HepG2 (cell line): ENCODE results near the gene SAAL1. TPM values are rescaled to one million over a fixed set of nuclear protein-coding genes. Genes with fewer than 3 reads are reported as not detected.
A peak's percentile ranks its signal among the peaks of the same experiment; 100 is the strongest.

ENCODE experiments used
- ATAC-seq: fragments of 200-7000 bp; cut with Tn5 transposase; 3 replicates; pipeline ENCODE4 v1.9.1; 2020; ENCODE audit warnings: mild to moderate bottlenecking, moderate library complexity
- BruUV-seq: library from RNA; stranded (reverse); fragments of 400-500 nt; replicated peaks from 2 replicates; lab custom pipeline; 2021; lab: Mats Ljungman, UMichigan
- CTCF ChIA-PET: fragments of 300-600 bp; formaldehyde crosslinking; extraction: SDS; loops from one replicate; lab custom pipeline; 2021; ENCODE audit warnings: low total read pairs, inconsistent platforms, low intra/inter-chr PET ratio; lab: Yijun Ruan, JAX
- POLR2A ChIA-PET: fragments of 350-600 bp; sonication (Branson Sonifier 250); formaldehyde crosslinking; loops from one replicate; lab custom pipeline; 2020; ENCODE audit warnings: antibody characterized with exemption, inconsistent platforms; lab: Yijun Ruan, JAX
- DNase-seq: peaks from one replicate; pipeline ENCODE4 v3.0.0-alpha.2; 2015; ENCODE audit warnings: low spot score
- FAIRE-seq: peaks from 3 replicates; lab custom pipeline; 2011; peaks lifted over from hg19 to GRCh38; lab: Jason Lieb, UNC
- H2AFZ ChIP-seq: one replicate; pipeline ENCODE4 v1.6.1; 2011; ENCODE audit warnings: low read length, inconsistent platforms
- H3K27ac ChIP-seq: fragments of 300-600 bp; 3 replicates; pipeline ENCODE4 v1.8.0; 2011; ENCODE audit warnings: mixed run types, mild to moderate bottlenecking, mixed read lengths, low read length, inconsistent platforms; ENCODE audit not compliant: insufficient read depth; ENCODE audit errors: extremely low read length
- H3K27me3 ChIP-seq, 2 experiments: fragments of 200-600 bp in 1 of 2; 2 replicates in 1 of 2; 3 replicates in 1 of 2; pipeline versions ENCODE4 v1.6.0 to v1.8.0; 2011; ENCODE audit warnings: low read length in 2 of 2, mild to moderate bottlenecking in 2 of 2, moderate library complexity in 2 of 2, inconsistent platforms in 1 of 2; ENCODE audit not compliant: insufficient read depth in 2 of 2, control insufficient read depth in 1 of 2
- H3K36me3 ChIP-seq, 2 experiments: fragments of 200-600 bp in 1 of 2; replicated peaks in 1 of 2; 2 replicates in 1 of 2; 3 replicates in 1 of 2; pipeline versions ENCODE4 v1.5.1 to v1.8.0; 2011; ENCODE audit warnings: low read length in 2 of 2, inconsistent platforms in 1 of 2; ENCODE audit not compliant: insufficient read depth in 2 of 2, control insufficient read depth in 1 of 2
- H3K4me1 ChIP-seq: 2 replicates; pipeline ENCODE4 v1.5.1; 2012; ENCODE audit warnings: low read length, inconsistent platforms; ENCODE audit not compliant: insufficient read depth
- H3K4me2 ChIP-seq: 2 replicates; pipeline ENCODE4 v1.6.0; 2011; ENCODE audit warnings: low read depth, low read length, inconsistent platforms
- H3K4me3 ChIP-seq, 3 experiments: fragments of 200-600 bp in 1 of 3; sonication (generic), shearing (Covaris generic) in 1 of 3; replicated peaks in 1 of 3; 2 replicates each; pipeline ENCODE4 v1.5.1; 2011 to 2016; ENCODE audit warnings: low read length in 3 of 3, inconsistent platforms in 2 of 3, low read depth in 2 of 3, mild to moderate bottlenecking in 2 of 3, control low read depth in 1 of 3, mixed read lengths in 1 of 3; ENCODE audit not compliant: insufficient read depth in 1 of 3
- H3K79me2 ChIP-seq: one replicate; pipeline ENCODE4 v1.6.1; 2011; ENCODE audit warnings: low read length, inconsistent platforms; ENCODE audit not compliant: insufficient read depth
- H3K9ac ChIP-seq: 2 replicates; pipeline ENCODE4 v1.6.0; 2011; ENCODE audit warnings: mild to moderate bottlenecking, low read depth, low read length, inconsistent platforms; ENCODE audit not compliant: insufficient read depth
- H3K9me3 ChIP-seq: 2 replicates; pipeline ENCODE4 v1.5.1; 2012; ENCODE audit warnings: mild to moderate bottlenecking, low read length
- H4K20me1 ChIP-seq: 2 replicates; pipeline ENCODE4 v1.6.0; 2011; ENCODE audit warnings: inconsistent platforms, mild to moderate bottlenecking, low read length, moderate library complexity; ENCODE audit not compliant: insufficient read depth
- ATM ChIP-seq: fragments of 450-650 bp; IDR thresholded peaks from 2 replicates; pipeline ENCODE4 v1.7.1; 2017; ENCODE audit warnings: mild to moderate bottlenecking, borderline replicate concordance
- CEBPZ ChIP-seq: IDR thresholded peaks from 2 replicates; pipeline ENCODE4 v1.6.1; 2012; ENCODE audit warnings: low read length, improper control_type of control experiment
- CHD2 ChIP-seq: IDR thresholded peaks from 2 replicates; pipeline ENCODE4 v1.6.1; 2011; ENCODE audit warnings: low read depth, low read length, improper control_type of control experiment
- ELF3 ChIP-seq: IDR thresholded peaks from 2 replicates; pipeline ENCODE4 v1.6.1; 2016; ENCODE audit warnings: missing genetic modification reagents, missing compliant biosample characterization
- IKZF1 ChIP-seq: fragments of 450-650 bp; IDR thresholded peaks from 2 replicates; pipeline ENCODE4 v1.7.1; 2016
- MBNL3 ChIP-seq: fragments of 250-450 bp; sonication (Bioruptor Pico); conservative IDR thresholded peaks from 2 replicates; pipeline ENCODE4 v1.8.0; 2022; ENCODE audit warnings: mild to moderate bottlenecking, inconsistent platforms
- MEF2D ChIP-seq: sonication (generic); formaldehyde crosslinking; IDR thresholded peaks from 2 replicates; pipeline ENCODE4 v1.5.1; 2020; ENCODE audit warnings: mild to moderate bottlenecking, missing genetic modification reagents
- NCOA2 ChIP-seq: sonication (generic); formaldehyde crosslinking; IDR thresholded peaks from 2 replicates; pipeline ENCODE4 v1.8.0; 2022; ENCODE audit warnings: inconsistent platforms
- NR0B2 ChIP-seq: sonication (generic); formaldehyde crosslinking; IDR thresholded peaks from 2 replicates; pipeline ENCODE4 v1.4.0; 2020; ENCODE audit warnings: mild to moderate bottlenecking, missing genetic modification reagents
- SMC3 ChIP-seq: IDR thresholded peaks from 2 replicates; pipeline ENCODE4 v1.6.1; 2011; ENCODE audit warnings: low read length, improper control_type of control experiment
- SRSF4 ChIP-seq: fragments of 200-400 bp; formaldehyde crosslinking; IDR thresholded peaks from one replicate; pipeline ENCODE4 v1.6.1; 2018; ENCODE audit warnings: mild to moderate bottlenecking, low read depth, low read length, moderate library complexity; ENCODE audit not compliant: poor library complexity, severe bottlenecking
- STAG1 ChIP-seq: sonication (generic); formaldehyde crosslinking; IDR thresholded peaks from 2 replicates; pipeline ENCODE4 v1.4.0; 2020; ENCODE audit warnings: missing genetic modification reagents
- ZEB1 ChIP-seq: IDR thresholded peaks from 2 replicates; pipeline ENCODE4 v1.6.1; 2012; ENCODE audit warnings: mild to moderate bottlenecking, low read depth, inconsistent platforms; ENCODE audit not compliant: insufficient replicate concordance
- ZNF136 ChIP-seq: sonication (generic); formaldehyde crosslinking; IDR thresholded peaks from 2 replicates; pipeline ENCODE4 v1.8.1; 2022; ENCODE audit warnings: low read depth, mild to moderate bottlenecking, moderate library complexity, missing genetic modification reagents
- ZNF230 ChIP-seq: sonication (generic); formaldehyde crosslinking; IDR thresholded peaks from 2 replicates; pipeline ENCODE4 v1.4.0; 2020; ENCODE audit warnings: mild to moderate bottlenecking, missing genetic modification reagents
- ZNF597 ChIP-seq: sonication (generic); formaldehyde crosslinking; IDR thresholded peaks from 2 replicates; pipeline ENCODE4 v1.5.0; 2020; ENCODE audit warnings: missing genetic modification reagents
- ZNF800 ChIP-seq: sonication (generic); formaldehyde crosslinking; IDR thresholded peaks from 2 replicates; pipeline ENCODE4 v1.4.0; 2020; ENCODE audit warnings: missing genetic modification reagents
- ZZZ3 ChIP-seq: sonication (generic); formaldehyde crosslinking; IDR thresholded peaks from 2 replicates; pipeline ENCODE4 v1.4.0; 2020; ENCODE audit warnings: missing genetic modification reagents, mild to moderate bottlenecking, borderline replicate concordance
- WGBS: methylation state at CpG from one replicate; pipeline ENCODE4 v1.1.6; 2017; ENCODE audit warnings: low lambda C conversion rate; 5-methylcytosine and 5-hydroxymethylcytosine counted together
- in situ Hi-C: cut with HindIII; loops from 2 replicates; pipeline ENCODE4 v1.10.0; 2017; ENCODE audit warnings: low pct_unique_long_range_greater_than_20kb; ENCODE audit not compliant: extremely low pct_ligation_motif_present
- intact Hi-C: fragments of 100-400 bp; cut with micrococcal nuclease; formaldehyde crosslinking; loops from one replicate; pipeline ENCODE4 v1.10.0; 2022; ENCODE audit not compliant: unreplicated experiment
- polyA plus RNA-seq, 8 experiments: library from polyadenylated mRNA; depleted of rRNA in 3 of 8; stranded (reverse) in 7 of 8; unstranded in 1 of 8; fragments of >200 nt; fragmentation: Illumina TruSeq in 4 of 8; extraction: Trizol in 4 of 8; gene quantifications; 2 replicates each; pipeline versions ENCODE4 v1.2.1 to v1.2.3, GENCODE V29; 2011 to 2016; ENCODE audit warnings: low read depth in 4 of 8, missing spikeins in 1 of 8, mixed read lengths in 1 of 8; ENCODE audit not compliant: insufficient read depth in 1 of 8
- total RNA-seq, 5 experiments: library from RNA; depleted of rRNA; stranded (reverse); fragments of >200 nt; fragmentation: Illumina TruSeq; extraction: Trizol; gene quantifications; 2 replicates each; pipeline ENCODE4 v1.2.3, GENCODE V29; 2016; ENCODE audit warnings: low read depth in 1 of 5

Gene SAAL1
- total and polyA plus RNA-seq, 2 of the 13 experiments (the other 11 are each of a cell fraction or from before 2014, with no cell fraction given) = 16.5 to 46.0 TPM

- Histone ChIP-seq H4K20me1 (no peaks in the 10 kb centered on the region), H3K4me1 (peaks cover 53% of the 10 kb centered on the region), H3K27me3 (peaks cover 0 to 4% of the 10 kb centered on the region in 2 experiments; a peak in 2 of 5 replicates), H3K4me3 (no peak overlapping the region), H3K27ac (no peak overlapping the region), H3K9ac (no peak overlapping the region), H3K4me2 (peak overlapping the region; percentile 70), H3K79me2 (no peaks in the 10 kb centered on the region), H3K9me3 (no peaks in the 10 kb centered on the region), H2AFZ (no peak overlapping the region), H3K36me3 (no peaks in the 10 kb centered on the region)
- in situ Hi-C loops = loop anchor here (5.0 to 10.0 kb wide), 2 partner anchors 87 to 619 kb away; no protein-coding TSS in a partner anchor
- FAIRE-seq = peak; percentile 84
- ChIA-PET POLR2A (interaction anchor here (1.1 to 1.3 kb wide), 4 partner anchors 9 to 280 kb away, joined by 3 to 6 read pairs (median 4); partner anchors contain the start of genes HPS5 and SAAL1), CTCF (interaction anchor here (0.7 to 3.7 kb wide), 6 partner anchors 9 to 617 kb away, joined by 3 to 31 read pairs (median 4); no protein-coding TSS in a partner anchor)
- ATAC-seq = peak; percentile 96
- BruUV-seq = no TSS peak
- peak; percentile 75 for DNase-seq
- 2% methylated on average over 7 of the region's 9 CpGs for WGBS
- intact Hi-C loops = loop anchor here (1.0 to 5.0 kb wide), 4 partner anchors 30 to 207 kb away; partner anchors contain the start of genes GTF2H1 and HPS5
- TF ChIP-seq STAG1 (CRISPR knock-in tag) (peak; percentile 97), CEBPZ (no peak), ATM (no peak), CHD2 (no peak), ZZZ3 (CRISPR knock-in tag) (no peak), SRSF4 (no peak), IKZF1 (no peak), ELF3 (CRISPR knock-in tag) (peak; percentile 58; the same call in 1 of the 2 replicates), NR0B2 (CRISPR knock-in tag) (no peak), ZNF597 (CRISPR knock-in tag) (no peak), MBNL3 (CRISPR knock-in tag) (no peak), ZNF800 (no peak), MEF2D (CRISPR knock-in tag) (no peak), ZEB1 (no peak), ZNF230 (CRISPR knock-in tag) (no peak), NCOA2 (CRISPR knock-in tag) (no peak), ZNF136 (CRISPR knock-in tag) (no peak), SMC3 (peak; percentile 91)
These were observed 9.7 kb upstream of the SAAL1 start for GRCh38 chr11:18115360-18116127.
